MM.1S (cell line): ENCODE measurements around the gene LLGL1.

Experiments used
- DNase-seq: peaks from one replicate; pipeline ENCODE4 v3.0.0-alpha.2; 2015
- H2AFZ ChIP-seq: fragments of 300-600 bp; sonication (generic); 2 replicates; pipeline ENCODE4 v1.6.0; 2016; ENCODE audit warnings: antibody characterized with exemption, low read length
- H3F3A ChIP-seq: fragments of 300-600 bp; sonication (generic); 2 replicates; pipeline ENCODE4 v1.6.1; 2016; ENCODE audit warnings: mild to moderate bottlenecking, antibody characterized with exemption, low read length, moderate library complexity, mixed read lengths; ENCODE audit not compliant: insufficient read depth
- H3K27ac ChIP-seq: fragments of 300-600 bp; sonication (generic); 2 replicates; pipeline ENCODE4 v1.5.1; 2016; ENCODE audit warnings: mild to moderate bottlenecking, low read length
- H3K27me3 ChIP-seq: fragments of 300-600 bp; sonication (generic); replicated peaks from 2 replicates; pipeline ENCODE4 v1.6.0; 2016; ENCODE audit warnings: low read length; ENCODE audit not compliant: insufficient read depth
- H3K36me3 ChIP-seq: fragments of 300-600 bp; sonication (generic); replicated peaks from 2 replicates; pipeline ENCODE4 v1.6.1; 2016; ENCODE audit warnings: mild to moderate bottlenecking, low read length, mixed read lengths; ENCODE audit not compliant: insufficient read depth
- H3K4me1 ChIP-seq: fragments of 300-600 bp; sonication (generic); 2 replicates; pipeline ENCODE4 v1.6.1; 2016; ENCODE audit warnings: low read length, mixed read lengths
- H3K4me2 ChIP-seq: fragments of 300-600 bp; sonication (generic); 2 replicates; pipeline ENCODE4 v1.6.0; 2016; ENCODE audit warnings: low read depth, low read length
- H3K4me3 ChIP-seq: fragments of 300-600 bp; sonication (generic); 2 replicates; pipeline ENCODE4 v1.5.1; 2016; ENCODE audit warnings: low read length, mixed read lengths
- H3K79me2 ChIP-seq: fragments of 300-600 bp; sonication (generic); 2 replicates; pipeline ENCODE4 v1.6.1; 2016; ENCODE audit warnings: mixed run types, low read length, mixed read lengths
- H3K9ac ChIP-seq: fragments of 300-600 bp; sonication (generic); 2 replicates; pipeline ENCODE4 v1.6.1; 2016; ENCODE audit warnings: low read length, mixed read lengths
- H3K9me2 ChIP-seq: fragments of 300-600 bp; sonication (generic); replicated peaks from 2 replicates; pipeline ENCODE4 v1.6.1; 2016; ENCODE audit warnings: mild to moderate bottlenecking, low read length, mixed read lengths; ENCODE audit not compliant: insufficient read depth
- H3K9me3 ChIP-seq: fragments of 300-600 bp; sonication (generic); replicated peaks from 2 replicates; pipeline ENCODE4 v1.6.1; 2016; ENCODE audit warnings: mild to moderate bottlenecking, low read length, mixed read lengths; ENCODE audit not compliant: insufficient read depth
- H4K20me1 ChIP-seq: fragments of 300-600 bp; sonication (generic); 2 replicates; pipeline ENCODE4 v1.6.1; 2016; ENCODE audit warnings: mild to moderate bottlenecking, low read length, moderate library complexity, mixed read lengths; ENCODE audit not compliant: insufficient read depth
- CTCF ChIP-seq: fragments of 300-600 bp; sonication (generic); IDR thresholded peaks from 2 replicates; pipeline ENCODE4 v1.5.1; 2016; ENCODE audit warnings: antibody characterized with exemption, low read length, mixed read lengths
- EZH2 ChIP-seq: fragments of 300-600 bp; sonication (generic); optimal IDR thresholded peaks from 2 replicates; pipeline ENCODE3; 2017; ENCODE audit warnings: low read depth, mild to moderate bottlenecking, antibody characterized with exemption, low read length, mixed read lengths
- EZH2phosphoT487 ChIP-seq: fragments of 300-600 bp; sonication (generic); IDR thresholded peaks from 2 replicates; pipeline ENCODE4 v1.6.1; 2018; ENCODE audit warnings: antibody characterized with exemption, low read length

LLGL1 gene

GRCh38 chr17:18197535-18198194 is 27.8 kb upstream of the LLGL1 start:
- peaks cover 6% of the 10 kb centered on the region; the same call in 1 of the 2 replicates for H4K20me1 ChIP-seq
- no peaks in the 10 kb centered on the region for H3K9me3 ChIP-seq
- H3K9ac ChIP-seq, result no peak overlapping the region
- H3K4me3 ChIP-seq, result no peak overlapping the region
- no peaks in the 10 kb centered on the region for H3K4me1 ChIP-seq
- no peak overlapping the region for H2AFZ ChIP-seq
- no peaks in the 10 kb centered on the region for H3F3A ChIP-seq
- no peaks in the 10 kb centered on the region for H3K27me3 ChIP-seq
- no peaks in the 10 kb centered on the region for H3K36me3 ChIP-seq
- no peak overlapping the region for H3K27ac ChIP-seq
- H3K4me2 ChIP-seq, result no peak overlapping the region
- TF ChIP-seq EZH2 (no peak), CTCF (no peak), EZH2phosphoT487 (no peak)
- no peaks in the 10 kb centered on the region for H3K9me2 ChIP-seq
- H3K79me2 ChIP-seq, result peaks cover 89% of the 10 kb centered on the region
- no peak for DNase-seq

GRCh38 chr17:18198530-18198929 is 26.9 kb upstream of the LLGL1 start:
- no peak overlapping the region for H3K4me3 ChIP-seq
- no peak for DNase-seq
- no peak overlapping the region for H3K9ac ChIP-seq
- no peak overlapping the region for H2AFZ ChIP-seq
- no peak overlapping the region for H3K27ac ChIP-seq
- H3K27me3 ChIP-seq, result no peaks in the 10 kb centered on the region
- H4K20me1 ChIP-seq, result peaks cover 6% of the 10 kb centered on the region; the same call in 1 of the 2 replicates
- H3K4me2 ChIP-seq, result no peak overlapping the region
- TF ChIP-seq CTCF (no peak), EZH2 (no peak)
- 0 out of 2 replicates have a peak, but pooled peaks cover 2% of the 10 kb centered on the region for H3K36me3 ChIP-seq
- H3K79me2 ChIP-seq, result peaks cover 87% of the 10 kb centered on the region
- no peaks in the 10 kb centered on the region for H3K9me3 ChIP-seq
- H3F3A ChIP-seq, result no peaks in the 10 kb centered on the region
- H3K9me2 ChIP-seq, result no peaks in the 10 kb centered on the region
- H3K4me1 ChIP-seq, result no peaks in the 10 kb centered on the region

- TF ChIP-seq CTCF (no peak), EZH2phosphoT487 (no peak)
- Histone ChIP-seq H2AFZ (no peak overlapping the region), H3F3A (no peaks in the 10 kb centered on the region), H3K79me2 (peaks cover 88% of the 10 kb centered on the region), H3K9me2 (no peaks in the 10 kb centered on the region), H3K36me3 (0 out of 2 replicates have a peak, but pooled peaks cover 5% of the 10 kb centered on the region), H3K4me2 (no peak overlapping the region), H3K27me3 (no peaks in the 10 kb centered on the region), H3K4me3 (no peak overlapping the region), H3K9ac (no peak overlapping the region), H4K20me1 (peaks cover 3% of the 10 kb centered on the region; the same call in 1 of the 2 replicates), H3K4me1 (no peaks in the 10 kb centered on the region), H3K9me3 (no peaks in the 10 kb centered on the region), H3K27ac (no peak overlapping the region)
- no peak for DNase-seq
Measured at GRCh38 chr17:18201108-18201507, 24.3 kb upstream of the LLGL1 start.
